ENCODE measurements around the gene EGR2.

DNA sequence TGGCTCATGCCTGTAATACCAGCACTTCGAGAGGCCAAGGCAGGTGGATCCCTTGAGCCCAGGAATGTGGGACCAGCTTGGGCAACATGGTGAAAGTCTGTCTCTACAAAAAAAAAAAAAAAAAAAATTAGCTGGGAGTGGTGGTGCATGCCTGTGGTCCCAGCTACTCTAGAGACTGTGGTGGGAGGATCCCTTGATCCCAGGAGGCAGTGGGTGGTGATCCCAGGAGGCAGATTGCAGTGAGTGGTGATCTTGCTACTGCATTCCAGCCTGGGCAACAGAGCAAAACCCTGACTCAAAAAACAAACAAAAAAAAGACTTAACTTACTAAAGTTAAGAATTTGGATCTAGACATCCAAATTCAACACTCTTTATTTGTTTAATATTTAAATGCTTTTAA lies 21.9 kb downstream of the EGR2 start:
- TF ChIP-seq, protein P1, sequence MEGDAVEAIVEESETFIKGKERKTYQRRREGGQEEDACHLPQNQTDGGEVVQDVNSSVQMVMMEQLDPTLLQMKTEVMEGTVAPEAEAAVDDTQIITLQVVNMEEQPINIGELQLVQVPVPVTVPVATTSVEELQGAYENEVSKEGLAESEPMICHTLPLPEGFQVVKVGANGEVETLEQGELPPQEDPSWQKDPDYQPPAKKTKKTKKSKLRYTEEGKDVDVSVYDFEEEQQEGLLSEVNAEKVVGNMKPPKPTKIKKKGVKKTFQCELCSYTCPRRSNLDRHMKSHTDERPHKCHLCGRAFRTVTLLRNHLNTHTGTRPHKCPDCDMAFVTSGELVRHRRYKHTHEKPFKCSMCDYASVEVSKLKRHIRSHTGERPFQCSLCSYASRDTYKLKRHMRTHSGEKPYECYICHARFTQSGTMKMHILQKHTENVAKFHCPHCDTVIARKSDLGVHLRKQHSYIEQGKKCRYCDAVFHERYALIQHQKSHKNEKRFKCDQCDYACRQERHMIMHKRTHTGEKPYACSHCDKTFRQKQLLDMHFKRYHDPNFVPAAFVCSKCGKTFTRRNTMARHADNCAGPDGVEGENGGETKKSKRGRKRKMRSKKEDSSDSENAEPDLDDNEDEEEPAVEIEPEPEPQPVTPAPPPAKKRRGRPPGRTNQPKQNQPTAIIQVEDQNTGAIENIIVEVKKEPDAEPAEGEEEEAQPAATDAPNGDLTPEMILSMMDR (IDR thresholded peaks at IDR 0.05), result no peak
- TF ChIP-seq, protein P2, sequence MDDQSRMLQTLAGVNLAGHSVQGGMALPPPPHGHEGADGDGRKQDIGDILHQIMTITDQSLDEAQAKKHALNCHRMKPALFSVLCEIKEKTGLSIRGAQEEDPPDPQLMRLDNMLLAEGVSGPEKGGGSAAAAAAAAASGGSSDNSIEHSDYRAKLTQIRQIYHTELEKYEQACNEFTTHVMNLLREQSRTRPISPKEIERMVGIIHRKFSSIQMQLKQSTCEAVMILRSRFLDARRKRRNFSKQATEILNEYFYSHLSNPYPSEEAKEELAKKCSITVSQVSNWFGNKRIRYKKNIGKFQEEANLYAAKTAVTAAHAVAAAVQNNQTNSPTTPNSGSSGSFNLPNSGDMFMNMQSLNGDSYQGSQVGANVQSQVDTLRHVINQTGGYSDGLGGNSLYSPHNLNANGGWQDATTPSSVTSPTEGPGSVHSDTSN (IDR thresholded peaks at IDR 0.05), result no peak
- TF ChIP-seq FOXM1 (IDR thresholded peaks at IDR 0.05; ENCODE audit: low read depth) (no peak), EZH2phosphoT487 (IDR thresholded peaks at IDR 0.05; ENCODE audit: borderline replicate concordance, low read depth) (no peak)
- TF ChIP-seq, protein P3, sequence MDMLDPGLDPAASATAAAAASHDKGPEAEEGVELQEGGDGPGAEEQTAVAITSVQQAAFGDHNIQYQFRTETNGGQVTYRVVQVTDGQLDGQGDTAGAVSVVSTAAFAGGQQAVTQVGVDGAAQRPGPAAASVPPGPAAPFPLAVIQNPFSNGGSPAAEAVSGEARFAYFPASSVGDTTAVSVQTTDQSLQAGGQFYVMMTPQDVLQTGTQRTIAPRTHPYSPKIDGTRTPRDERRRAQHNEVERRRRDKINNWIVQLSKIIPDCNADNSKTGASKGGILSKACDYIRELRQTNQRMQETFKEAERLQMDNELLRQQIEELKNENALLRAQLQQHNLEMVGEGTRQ (IDR thresholded peaks at IDR 0.05; ENCODE audit: borderline replicate concordance, low read depth, low read length), result no peak

All from SK-N-SH (cell line).